HT1080 (cell line): ENCODE results near the gene SCUBE3. TPM values are rescaled to one million over a fixed set of nuclear protein-coding genes. Genes with fewer than 3 reads are reported as not detected.

Experiments
- DNase-seq: peaks from one replicate; pipeline ENCODE4 v3.0.0-alpha.2; 2015; ENCODE audit warnings: low read depth
- polyA plus RNA-seq, 2 experiments: library from polyadenylated mRNA; depleted of rRNA; stranded (reverse); fragments of >200 nt; gene quantifications; 2 replicates each; pipeline ENCODE4 v1.2.3, GENCODE V29; 2015
- total RNA-seq: library from RNA; depleted of rRNA; stranded (reverse); fragments of >200 nt; shearing (Covaris generic); gene quantifications from 2 replicates; pipeline ENCODE4 v1.2.3, GENCODE V29; 2014; rRNA removed

The SCUBE3 gene
- total RNA-seq = 0.84 and 1.0 TPM in 2 replicates
- polyA plus RNA-seq (2015; cell fraction: cytosol; rRNA removed) = 2.2 and 2.6 TPM in 2 replicates
- 6.8 and 7.0 TPM in 2 replicates for polyA plus RNA-seq (2015; cell fraction: nucleus; rRNA removed)

- DNase-seq = peak; percentile 44
These were observed at the start of gene SCUBE3 for GRCh38 chr6:35213824-35214756. TSS of gene SCUBE3 (plus strand) at chr6:35213956. CDS start at chr6:35214419, 463 bp downstream.

GRCh38 chr6:35164277-35164676 is 49.5 kb upstream of the SCUBE3 start:
- DNase-seq = no peak

- DNase-seq = no peak
These were observed 48.9 kb upstream of the SCUBE3 start for GRCh38 chr6:35164868-35165267.

- DNase-seq = no peak
These were observed 48.1 kb upstream of the SCUBE3 start for GRCh38 chr6:35165630-35166071.

GRCh38 chr6:35166116-35166515 is 47.6 kb upstream of the SCUBE3 start:
- no peak for DNase-seq

- no peak for DNase-seq
These were observed 47.2 kb upstream of the SCUBE3 start for GRCh38 chr6:35166520-35166919.

- DNase-seq = no peak
These were observed 46.3 kb upstream of the SCUBE3 start for GRCh38 chr6:35167505-35167904.

GRCh38 chr6:35168461-35168861 is 45.3 kb upstream of the SCUBE3 start:
- no peak for DNase-seq

- DNase-seq = peak; percentile 48
These were observed 43.6 kb upstream of the SCUBE3 start for GRCh38 chr6:35170166-35170565.

- no peak for DNase-seq
These were observed 42.9 kb upstream of the SCUBE3 start for GRCh38 chr6:35170891-35171290.

GRCh38 chr6:35173044-35173426 is 40.7 kb upstream of the SCUBE3 start:
- no peak for DNase-seq

- DNase-seq = peak; percentile 78
These were observed 40.2 kb upstream of the SCUBE3 start for GRCh38 chr6:35173427-35174087.

GRCh38 chr6:35174088-35174434 is 39.7 kb upstream of the SCUBE3 start:
- DNase-seq = no peak

GRCh38 chr6:35174501-35174900 is 39.3 kb upstream of the SCUBE3 start:
- no peak for DNase-seq

GRCh38 chr6:35176301-35177024 is 37.3 kb upstream of the SCUBE3 start:
- no peak for DNase-seq

- peak; percentile 32 for DNase-seq
These were observed 36.6 kb upstream of the SCUBE3 start for GRCh38 chr6:35177157-35177556.

- DNase-seq = peak; percentile 56
These were observed 36.2 kb upstream of the SCUBE3 start for GRCh38 chr6:35177596-35177995.

GRCh38 chr6:35178012-35178411 is 35.7 kb upstream of the SCUBE3 start:
- no peak for DNase-seq

- no peak for DNase-seq
These were observed 34.6 kb upstream of the SCUBE3 start for GRCh38 chr6:35178932-35179832.

- no peak for DNase-seq
These were observed 33.7 kb upstream of the SCUBE3 start for GRCh38 chr6:35179901-35180535.
